HepG2 (cell line): Measurements from ENCODE around the gene RPS19BP1. TPM values are rescaled to one million over a fixed set of nuclear protein-coding genes. Genes with fewer than 3 reads are reported as not detected.
A peak's percentile ranks its signal among the peaks of the same experiment; 100 is the strongest.

Experiments used
- ATF5 ChIP-seq: sonication (generic); formaldehyde crosslinking; IDR thresholded peaks from 2 replicates; pipeline ENCODE4 v1.4.0; 2020; ENCODE audit warnings: mild to moderate bottlenecking, low read depth, missing genetic modification reagents
- BHLHE40 ChIP-seq: IDR thresholded peaks from 2 replicates; pipeline ENCODE4 v1.6.1; 2011; ENCODE audit warnings: low read length, improper control_type of control experiment
- CEBPZ ChIP-seq: IDR thresholded peaks from 2 replicates; pipeline ENCODE4 v1.6.1; 2012; ENCODE audit warnings: low read length, improper control_type of control experiment
- DNMT1 ChIP-seq: sonication (generic); formaldehyde crosslinking; IDR thresholded peaks from 2 replicates; pipeline ENCODE4 v1.5.1; 2020; ENCODE audit warnings: mild to moderate bottlenecking, missing genetic modification reagents
- ETV6 ChIP-seq: sonication (generic); formaldehyde crosslinking; conservative IDR thresholded peaks from 2 replicates; pipeline ENCODE4 v1.4.0; 2020; ENCODE audit warnings: missing genetic modification reagents
- HNF4G ChIP-seq, 2 experiments: sonication (generic) in 1 of 2; formaldehyde crosslinking in 1 of 2; IDR thresholded peaks; 2 replicates each; pipeline versions ENCODE4 v1.4.0 to v1.6.1; 2011 to 2020; ENCODE audit warnings: borderline replicate concordance in 2 of 2, low read depth in 2 of 2, mild to moderate bottlenecking in 2 of 2, low read length in 1 of 2, missing genetic modification reagents in 1 of 2, moderate library complexity in 1 of 2
- HOXA5 ChIP-seq: sonication (generic); formaldehyde crosslinking; IDR thresholded peaks from 2 replicates; pipeline ENCODE4 v1.4.0; 2020; ENCODE audit warnings: missing genetic modification reagents
- KLF12 ChIP-seq: sonication (generic); formaldehyde crosslinking; IDR thresholded peaks from 2 replicates; pipeline ENCODE4 v1.4.0; 2020; ENCODE audit warnings: missing genetic modification reagents, borderline replicate concordance
- SPEN ChIP-seq: sonication (generic); formaldehyde crosslinking; IDR thresholded peaks from 2 replicates; pipeline ENCODE4 v1.5.1; 2020; ENCODE audit warnings: low read depth, mild to moderate bottlenecking, missing genetic modification reagents
- ZBTB14 ChIP-seq: sonication (generic); formaldehyde crosslinking; IDR thresholded peaks from 2 replicates; pipeline ENCODE4 v1.4.0; 2020; ENCODE audit warnings: missing genetic modification reagents
- ZBTB33 ChIP-seq: sonication (generic); formaldehyde crosslinking; IDR thresholded peaks from 2 replicates; pipeline ENCODE4 v1.4.0; 2020; ENCODE audit warnings: missing genetic modification reagents
- ZNF10 ChIP-seq: sonication (generic); formaldehyde crosslinking; IDR thresholded peaks from 2 replicates; pipeline ENCODE4 v1.4.0; 2020; ENCODE audit warnings: mild to moderate bottlenecking, low read depth, missing genetic modification reagents, borderline replicate concordance
- ZNF329 ChIP-seq: sonication (generic); formaldehyde crosslinking; IDR thresholded peaks from 2 replicates; pipeline ENCODE4 v1.9.0; 2021; ENCODE audit warnings: low read depth, mild to moderate bottlenecking, missing genetic modification reagents
- ZNF639 ChIP-seq: conservative IDR thresholded peaks from 2 replicates; pipeline ENCODE4 v1.6.1; 2018; ENCODE audit warnings: missing genetic modification reagents
- ZNF772 ChIP-seq: sonication (generic); formaldehyde crosslinking; IDR thresholded peaks from 2 replicates; pipeline ENCODE4 v1.5.0; 2020; ENCODE audit warnings: mild to moderate bottlenecking, missing genetic modification reagents
- polyA plus RNA-seq, 8 experiments: library from polyadenylated mRNA; depleted of rRNA in 3 of 8; stranded (reverse) in 7 of 8; unstranded in 1 of 8; fragments of >200 nt; fragmentation: Illumina TruSeq in 4 of 8; extraction: Trizol in 4 of 8; gene quantifications; 2 replicates each; pipeline versions ENCODE4 v1.2.1 to v1.2.3, GENCODE V29; 2011 to 2016; ENCODE audit warnings: low read depth in 4 of 8, missing spikeins in 1 of 8, mixed read lengths in 1 of 8; ENCODE audit not compliant: insufficient read depth in 1 of 8
- total RNA-seq, 5 experiments: library from RNA; depleted of rRNA; stranded (reverse); fragments of >200 nt; fragmentation: Illumina TruSeq; extraction: Trizol; gene quantifications; 2 replicates each; pipeline ENCODE4 v1.2.3, GENCODE V29; 2016; ENCODE audit warnings: low read depth in 1 of 5

The RPS19BP1 gene
- total and polyA plus RNA-seq, 2 of the 13 experiments (the other 11 are each of a cell fraction or from before 2014, with no cell fraction given) = 44.3 to 81.3 TPM

- TF ChIP-seq ZNF639 = 0 out of 2 replicates have a peak, but pooled peaks have one; percentile 71
- peak; percentile 92 for TF ChIP-seq SPEN (CRISPR knock-in tag)
- peak; percentile 42; the same call in 1 of the 2 replicates for TF ChIP-seq ZNF329 (CRISPR knock-in tag)
- TF ChIP-seq ZNF772 (CRISPR knock-in tag) = no peak
- TF ChIP-seq ATF5 (CRISPR knock-in tag) = no peak
- TF ChIP-seq KLF12 (CRISPR knock-in tag) = peak; percentile 79; the same call in 1 of the 2 replicates
- TF ChIP-seq HNF4G (IDR thresholded peaks at IDR 0.05; ENCODE audit: borderline replicate concordance, low read depth, low read length) = no peak; the same call in 1 of the 2 replicates
- peak; percentile 61; the same call in 1 of the 2 replicates for TF ChIP-seq HNF4G (CRISPR knock-in tag; IDR thresholded peaks at IDR 0.05; ENCODE audit: borderline replicate concordance, low read depth)
- peak; percentile 87 for TF ChIP-seq ETV6 (CRISPR knock-in tag)
- peak; percentile 76; the same call in 1 of the 2 replicates for TF ChIP-seq DNMT1 (CRISPR knock-in tag)
- peak; percentile 59; the same call in 1 of the 2 replicates for TF ChIP-seq BHLHE40
- TF ChIP-seq ZBTB33 = peak; percentile 94
- TF ChIP-seq ZNF10 (CRISPR knock-in tag) = 0 out of 2 replicates have a peak, but pooled peaks have one; percentile 63
- TF ChIP-seq ZBTB14 (CRISPR knock-in tag) = peak; percentile 28; the same call in 1 of the 2 replicates
- peak; percentile 80; the same call in 1 of the 2 replicates for TF ChIP-seq HOXA5 (CRISPR knock-in tag)
- TF ChIP-seq CEBPZ = no peak
Measured at GRCh38 chr22:39528681-39529486, 3.7 kb downstream of the RPS19BP1 start (continued).
